ENCODE measurements around the gene XCR1. TPM values are rescaled to one million over a fixed set of nuclear protein-coding genes. Genes with fewer than 3 reads are reported as not detected.
"Not testable (repeated sequence)": the region's sequence is repeated elsewhere in the genome, so short reads cannot be mapped to it uniquely, and the experiment has no call there.

The XCR1 gene
- total and polyA plus RNA-seq, 8 donors = 0.07 to 2.0 (median 0.70) TPM

- H3K27ac ChIP-seq = no peak overlapping the region
- ATAC-seq = no peak
Observed at GRCh38 chr3:46049093-46049492, 21.8 kb upstream of the XCR1 start.

GRCh38 chr3:46046231-46046630 is 18.9 kb upstream of the XCR1 start:
- intact Hi-C loops (cut with DNase I); H3K27ac ChIP-seq: not testable (repeated sequence)

More at GRCh38 chr3:46049093-46049492, 21.8 kb upstream of the XCR1 start:
- intact Hi-C loops (cut with DNase I) = no loop called here
- no peaks in the 10 kb centered on the region for H3K36me3 ChIP-seq
- TF ChIP-seq, protein P1, sequence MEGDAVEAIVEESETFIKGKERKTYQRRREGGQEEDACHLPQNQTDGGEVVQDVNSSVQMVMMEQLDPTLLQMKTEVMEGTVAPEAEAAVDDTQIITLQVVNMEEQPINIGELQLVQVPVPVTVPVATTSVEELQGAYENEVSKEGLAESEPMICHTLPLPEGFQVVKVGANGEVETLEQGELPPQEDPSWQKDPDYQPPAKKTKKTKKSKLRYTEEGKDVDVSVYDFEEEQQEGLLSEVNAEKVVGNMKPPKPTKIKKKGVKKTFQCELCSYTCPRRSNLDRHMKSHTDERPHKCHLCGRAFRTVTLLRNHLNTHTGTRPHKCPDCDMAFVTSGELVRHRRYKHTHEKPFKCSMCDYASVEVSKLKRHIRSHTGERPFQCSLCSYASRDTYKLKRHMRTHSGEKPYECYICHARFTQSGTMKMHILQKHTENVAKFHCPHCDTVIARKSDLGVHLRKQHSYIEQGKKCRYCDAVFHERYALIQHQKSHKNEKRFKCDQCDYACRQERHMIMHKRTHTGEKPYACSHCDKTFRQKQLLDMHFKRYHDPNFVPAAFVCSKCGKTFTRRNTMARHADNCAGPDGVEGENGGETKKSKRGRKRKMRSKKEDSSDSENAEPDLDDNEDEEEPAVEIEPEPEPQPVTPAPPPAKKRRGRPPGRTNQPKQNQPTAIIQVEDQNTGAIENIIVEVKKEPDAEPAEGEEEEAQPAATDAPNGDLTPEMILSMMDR (IDR thresholded peaks at IDR 0.05) = no peak
- no peaks in the 10 kb centered on the region for H3K4me1 ChIP-seq
- no peaks in the 10 kb centered on the region for H3K27me3 ChIP-seq
- no peak for DNase-seq
- H3K4me3 ChIP-seq = no peak overlapping the region
- H3K9me3 ChIP-seq = no peaks in the 10 kb centered on the region

GRCh38 chr3:46038916-46039315 is 11.6 kb upstream of the XCR1 start:
- intact Hi-C loops (cut with DNase I) = no loop called here
- TF ChIP-seq, protein P1 (IDR thresholded peaks at IDR 0.05) = no peak
- no peak for DNase-seq
- H3K27ac ChIP-seq = no peak overlapping the region
- no peaks in the 10 kb centered on the region for H3K4me1 ChIP-seq
- no peaks in the 10 kb centered on the region for H3K27me3 ChIP-seq
- no peaks in the 10 kb centered on the region for H3K9me3 ChIP-seq
- no peak for ATAC-seq
- H3K4me3 ChIP-seq = no peak overlapping the region
- H3K36me3 ChIP-seq = no peaks in the 10 kb centered on the region

More at GRCh38 chr3:46046231-46046630, 18.9 kb upstream of the XCR1 start:
- not testable (repeated sequence) for DNase-seq, H3K27me3 ChIP-seq, H3K9me3 ChIP-seq, H3K4me1 ChIP-seq, ATAC-seq, H3K36me3 ChIP-seq, H3K4me3 ChIP-seq

DNA sequence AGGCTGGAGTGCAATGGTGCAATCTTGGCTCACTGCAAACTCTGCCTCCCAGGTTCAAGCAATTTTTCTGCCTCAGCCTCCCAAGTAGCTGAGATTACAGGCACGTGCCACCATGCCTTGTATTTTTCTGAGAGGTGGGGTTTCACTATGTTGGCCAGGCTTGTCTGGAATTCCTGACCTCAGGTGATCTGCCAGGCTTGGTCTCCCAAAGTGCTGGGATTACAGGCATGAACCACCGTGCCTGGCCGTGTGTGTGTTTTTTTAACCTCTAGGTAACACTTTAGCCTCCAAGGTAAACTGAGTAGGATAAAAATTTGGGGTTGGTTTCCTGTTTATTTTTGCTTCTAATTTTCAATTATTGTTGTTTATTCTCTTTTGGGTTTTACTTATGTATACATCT is 10.8 kb upstream of the XCR1 start:
- ATAC-seq; H3K36me3 ChIP-seq; H3K27ac ChIP-seq; H3K4me1 ChIP-seq; intact Hi-C loops (cut with DNase I); H3K4me3 ChIP-seq; H3K27me3 ChIP-seq; H3K9me3 ChIP-seq; DNase-seq: not testable (repeated sequence)

GRCh38 chr3:46036191-46036590 is 8.9 kb upstream of the XCR1 start:
- H3K36me3 ChIP-seq = no peaks in the 10 kb centered on the region
- intact Hi-C loops (cut with DNase I) = no loop called here
- no peak overlapping the region for H3K4me3 ChIP-seq
- peaks cover 0 to 7% of the 10 kb centered on the region in 2 donors for H3K9me3 ChIP-seq
- DNase-seq = no peak
- H3K27ac ChIP-seq = no peak overlapping the region
- H3K27me3 ChIP-seq = no peaks in the 10 kb centered on the region
- TF ChIP-seq, protein P1 (IDR thresholded peaks at IDR 0.05) = no peak
- ATAC-seq = no peak
- H3K4me1 ChIP-seq = no peaks in the 10 kb centered on the region

- Histone ChIP-seq H3K4me3 (no peak overlapping the region), H3K36me3 (no peaks in the 10 kb centered on the region), H3K9me3 (peaks cover 0 to 25% of the 10 kb centered on the region in 2 donors), H3K27me3 (no peaks in the 10 kb centered on the region), H3K27ac (no peak overlapping the region), H3K4me1 (no peaks in the 10 kb centered on the region)
- DNase-seq (no peak), ATAC-seq (no peak)
- intact Hi-C loops (cut with DNase I) = no loop called here
- TF ChIP-seq, protein P1 (IDR thresholded peaks at IDR 0.05) = no peak
Observed at GRCh38 chr3:46031747-46032146, 4.5 kb upstream of the XCR1 start.
